Nephron (organoid): Measurements from ENCODE around the gene C3orf52.

Experiments used
- H3K27ac Mint-ChIP-seq, 3 experiments: 2 replicates each; pipeline ENCODE4 v1.8.0; 2020; ENCODE audit warnings: mixed read lengths in 3 of 3, mild to moderate bottlenecking in 2 of 3, moderate library complexity in 1 of 3
- H3K27me3 Mint-ChIP-seq: 2 replicates; pipeline ENCODE4 v1.8.0; 2021; ENCODE audit warnings: low read depth, mild to moderate bottlenecking, moderate library complexity, mixed read lengths
- H3K36me3 Mint-ChIP-seq: 2 replicates; pipeline ENCODE4 v1.8.0; 2020; ENCODE audit warnings: low read depth, mixed read lengths
- H3K4me1 Mint-ChIP-seq: 2 replicates; pipeline ENCODE4 v1.8.0; 2020; ENCODE audit warnings: mixed read lengths
- H3K4me3 Mint-ChIP-seq, 3 experiments: 2 replicates each; pipeline ENCODE4 v1.8.0; 2020; ENCODE audit warnings: mild to moderate bottlenecking in 3 of 3, mixed read lengths in 3 of 3, moderate library complexity in 2 of 3
- H3K9me3 Mint-ChIP-seq: 2 replicates; pipeline ENCODE4 v1.8.0; 2020; ENCODE audit warnings: mixed read lengths
- TF ChIP-seq, protein P1 (sequence below), 3 experiments: fragments of 200-600 bp; sonication (generic); IDR thresholded peaks; one replicate each; pipeline ENCODE4 v1.5.0; 2021; ENCODE audit warnings: antibody characterized with exemption in 3 of 3; ENCODE audit not compliant: unreplicated experiment in 3 of 3

The C3orf52 gene

DNA sequence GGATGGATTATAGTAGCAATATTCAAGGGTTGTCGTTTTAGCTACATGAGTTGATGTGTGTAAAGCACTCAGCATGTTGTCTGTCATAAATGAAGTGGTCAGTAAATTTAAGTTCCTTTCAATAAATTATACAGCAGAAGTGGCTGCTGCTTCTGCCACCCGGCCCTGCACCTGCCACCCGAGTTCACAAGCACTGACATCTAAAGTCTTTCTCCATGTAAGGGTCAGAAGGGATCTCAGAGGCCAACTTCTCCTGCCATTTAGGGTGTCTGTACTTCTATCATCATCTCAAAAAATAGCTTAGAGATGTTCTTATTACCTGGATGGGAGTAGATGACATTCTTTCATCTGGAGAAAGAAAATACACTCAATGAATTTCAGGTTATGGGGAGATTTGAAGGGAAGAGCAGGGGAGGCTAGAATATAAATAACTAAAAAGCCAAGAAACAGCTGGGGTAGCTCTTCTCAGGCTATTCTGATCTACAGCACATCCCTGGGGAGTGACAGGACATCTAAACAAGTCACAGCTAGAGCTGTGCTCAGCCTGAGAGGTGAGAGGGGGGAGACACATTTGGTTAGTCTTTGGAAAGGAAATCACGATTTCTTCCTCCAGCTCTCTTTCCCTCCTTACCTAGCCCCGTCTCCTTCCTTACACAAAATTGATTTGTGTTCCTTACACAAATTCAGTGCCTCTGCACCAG is 38.9 kb downstream of the C3orf52 start:
- Mint-ChIP-seq H3K4me1 (peaks cover 55% of the 10 kb centered on the region), H3K27me3 (no peaks in the 10 kb centered on the region), H3K4me3 (peak overlapping the region in 1 of 3 experiments; percentile 9), H3K9me3 (no peaks in the 10 kb centered on the region), H3K36me3 (no peaks in the 10 kb centered on the region), H3K27ac (peak overlapping the region; percentile 75 to 89 (median 76))
- TF ChIP-seq, protein P1, sequence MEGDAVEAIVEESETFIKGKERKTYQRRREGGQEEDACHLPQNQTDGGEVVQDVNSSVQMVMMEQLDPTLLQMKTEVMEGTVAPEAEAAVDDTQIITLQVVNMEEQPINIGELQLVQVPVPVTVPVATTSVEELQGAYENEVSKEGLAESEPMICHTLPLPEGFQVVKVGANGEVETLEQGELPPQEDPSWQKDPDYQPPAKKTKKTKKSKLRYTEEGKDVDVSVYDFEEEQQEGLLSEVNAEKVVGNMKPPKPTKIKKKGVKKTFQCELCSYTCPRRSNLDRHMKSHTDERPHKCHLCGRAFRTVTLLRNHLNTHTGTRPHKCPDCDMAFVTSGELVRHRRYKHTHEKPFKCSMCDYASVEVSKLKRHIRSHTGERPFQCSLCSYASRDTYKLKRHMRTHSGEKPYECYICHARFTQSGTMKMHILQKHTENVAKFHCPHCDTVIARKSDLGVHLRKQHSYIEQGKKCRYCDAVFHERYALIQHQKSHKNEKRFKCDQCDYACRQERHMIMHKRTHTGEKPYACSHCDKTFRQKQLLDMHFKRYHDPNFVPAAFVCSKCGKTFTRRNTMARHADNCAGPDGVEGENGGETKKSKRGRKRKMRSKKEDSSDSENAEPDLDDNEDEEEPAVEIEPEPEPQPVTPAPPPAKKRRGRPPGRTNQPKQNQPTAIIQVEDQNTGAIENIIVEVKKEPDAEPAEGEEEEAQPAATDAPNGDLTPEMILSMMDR (IDR thresholded peaks at IDR 0.05; ENCODE audit: unreplicated experiment in 3 of 3) = no peak

DNA sequence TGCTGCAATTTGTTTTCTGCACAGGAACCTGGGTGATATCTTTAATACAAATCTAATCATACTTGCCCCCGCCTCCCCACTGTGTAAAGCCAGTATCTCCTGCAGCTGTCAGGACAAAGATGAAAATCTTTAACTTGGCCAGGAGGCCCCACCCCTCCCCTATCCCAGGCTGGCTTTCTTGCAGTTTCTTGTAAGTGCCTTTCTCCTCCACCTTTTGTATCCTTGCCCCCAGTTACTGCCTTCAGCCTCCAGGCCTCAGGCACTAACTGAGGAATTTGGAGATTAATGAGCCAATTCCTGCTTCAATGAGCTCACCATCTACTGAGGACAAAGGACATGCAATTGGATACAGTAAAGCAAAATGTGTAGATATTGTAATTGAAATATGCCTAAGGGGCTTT is 40.3 kb downstream of the C3orf52 start:
- no peaks in the 10 kb centered on the region for H3K9me3 Mint-ChIP-seq
- TF ChIP-seq, protein P1 (IDR thresholded peaks at IDR 0.05; ENCODE audit: unreplicated experiment in 3 of 3) = no peak
- H3K4me3 Mint-ChIP-seq = peak overlapping the region in 1 of 3 experiments; percentile 21
- no peaks in the 10 kb centered on the region for H3K36me3 Mint-ChIP-seq
- H3K27me3 Mint-ChIP-seq = no peaks in the 10 kb centered on the region
- peaks cover 51% of the 10 kb centered on the region for H3K4me1 Mint-ChIP-seq
- peak overlapping the region; percentile 75 to 89 (median 76) for H3K27ac Mint-ChIP-seq

DNA sequence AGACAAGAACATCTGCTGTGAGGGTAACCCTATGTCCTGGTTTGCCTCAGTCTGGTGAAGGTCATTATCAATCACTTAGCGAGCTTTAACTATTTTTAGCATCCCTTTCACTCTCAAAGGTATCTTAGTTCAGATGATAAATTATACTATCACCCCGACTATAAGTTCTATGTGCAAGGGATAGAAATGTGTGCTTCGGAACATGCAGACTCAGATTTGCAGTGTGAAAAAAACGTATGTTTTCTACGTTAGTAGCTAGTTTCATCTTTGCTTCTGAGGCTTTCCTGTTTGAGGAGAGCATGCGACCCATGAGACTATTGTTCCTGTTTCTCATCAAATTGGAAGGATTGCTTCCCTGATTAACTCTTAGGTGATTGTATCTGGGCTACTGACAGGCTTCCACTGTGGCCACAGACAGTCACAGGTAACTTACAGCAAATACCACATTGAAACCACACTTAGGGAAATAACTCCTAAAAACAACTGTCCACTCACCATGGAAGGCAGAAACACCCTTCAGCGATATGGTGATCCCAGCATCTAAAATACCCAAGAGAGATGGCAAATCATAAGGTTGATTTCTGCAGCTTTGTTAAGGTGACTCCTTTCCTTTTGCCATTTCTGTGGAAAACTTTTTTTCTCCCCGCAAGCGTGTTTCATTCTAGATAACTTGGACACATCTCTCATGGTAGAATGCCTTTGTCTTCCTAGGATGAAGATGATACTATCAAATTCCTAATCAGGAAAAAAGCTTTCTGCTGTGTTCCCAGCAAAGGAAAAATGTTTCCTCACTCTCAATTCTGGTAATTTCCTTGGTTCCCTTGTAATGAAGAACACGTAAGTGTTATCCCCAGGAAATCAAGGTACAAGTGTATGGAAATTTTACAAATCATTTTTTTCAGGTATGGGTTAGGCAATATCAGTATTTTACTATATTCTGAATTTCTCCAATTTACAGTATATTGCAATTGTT is 41.6 kb downstream of the C3orf52 start:
- TF ChIP-seq, protein P1 (IDR thresholded peaks at IDR 0.05; ENCODE audit: unreplicated experiment in 3 of 3) = no peak

DNA sequence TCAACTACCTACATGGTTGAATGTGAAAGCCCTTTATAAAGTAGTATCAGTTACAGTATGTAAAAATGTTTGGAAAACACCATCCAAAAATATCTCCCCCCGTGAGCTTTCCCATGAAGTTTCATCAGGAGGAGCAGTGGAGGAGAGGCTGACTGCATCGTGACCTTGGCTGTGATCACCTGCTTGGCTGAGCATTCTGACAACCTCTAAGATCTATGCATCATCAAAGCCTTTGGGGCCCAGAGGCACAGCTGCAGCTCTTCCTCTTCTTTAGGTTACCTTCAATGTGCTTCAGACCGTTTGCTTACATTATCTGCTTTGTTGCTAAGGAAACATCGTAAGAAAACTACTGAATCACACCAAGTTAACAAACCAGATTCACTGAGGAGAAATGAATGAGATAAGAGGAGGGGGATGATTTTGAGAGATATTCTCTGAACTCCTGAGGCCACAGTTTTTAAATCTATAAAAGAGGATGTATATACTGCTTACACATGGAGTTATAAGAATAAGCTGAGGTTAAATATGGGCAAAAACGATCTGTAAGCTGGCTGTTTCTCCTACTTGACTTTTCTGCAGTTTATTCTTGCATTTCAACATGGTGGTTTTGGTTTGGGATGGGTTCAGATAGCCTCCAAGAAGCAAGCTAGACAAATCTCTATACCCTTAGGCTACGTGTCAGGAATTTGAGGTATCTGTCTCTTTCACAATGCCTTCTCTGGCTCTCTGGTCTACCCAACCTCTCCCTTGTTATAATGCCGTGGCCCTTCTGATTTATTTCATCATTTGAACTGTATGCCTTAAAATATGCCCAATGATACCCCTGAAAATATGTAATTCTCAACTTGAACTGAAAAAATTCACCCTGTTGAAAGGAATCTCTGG is 42.9 kb downstream of the C3orf52 start:
- Mint-ChIP-seq H3K9me3 (no peaks in the 10 kb centered on the region), H3K4me1 (peaks cover 51% of the 10 kb centered on the region), H3K27ac (peak overlapping the region in 2 of 3 experiments; percentile 16), H3K36me3 (no peaks in the 10 kb centered on the region), H3K27me3 (no peaks in the 10 kb centered on the region), H3K4me3 (no peak overlapping the region)
- TF ChIP-seq, protein P1 (IDR thresholded peaks at IDR 0.05; ENCODE audit: unreplicated experiment in 3 of 3) = no peak

More for the DNA sequence above, 41.6 kb downstream of the C3orf52 start:
- Mint-ChIP-seq H3K36me3 (no peaks in the 10 kb centered on the region), H3K4me1 (peaks cover 51% of the 10 kb centered on the region), H3K4me3 (no peak overlapping the region), H3K27ac (peak overlapping the region; percentile 16 to 89 (median 51)), H3K9me3 (no peaks in the 10 kb centered on the region), H3K27me3 (no peaks in the 10 kb centered on the region)

DNA sequence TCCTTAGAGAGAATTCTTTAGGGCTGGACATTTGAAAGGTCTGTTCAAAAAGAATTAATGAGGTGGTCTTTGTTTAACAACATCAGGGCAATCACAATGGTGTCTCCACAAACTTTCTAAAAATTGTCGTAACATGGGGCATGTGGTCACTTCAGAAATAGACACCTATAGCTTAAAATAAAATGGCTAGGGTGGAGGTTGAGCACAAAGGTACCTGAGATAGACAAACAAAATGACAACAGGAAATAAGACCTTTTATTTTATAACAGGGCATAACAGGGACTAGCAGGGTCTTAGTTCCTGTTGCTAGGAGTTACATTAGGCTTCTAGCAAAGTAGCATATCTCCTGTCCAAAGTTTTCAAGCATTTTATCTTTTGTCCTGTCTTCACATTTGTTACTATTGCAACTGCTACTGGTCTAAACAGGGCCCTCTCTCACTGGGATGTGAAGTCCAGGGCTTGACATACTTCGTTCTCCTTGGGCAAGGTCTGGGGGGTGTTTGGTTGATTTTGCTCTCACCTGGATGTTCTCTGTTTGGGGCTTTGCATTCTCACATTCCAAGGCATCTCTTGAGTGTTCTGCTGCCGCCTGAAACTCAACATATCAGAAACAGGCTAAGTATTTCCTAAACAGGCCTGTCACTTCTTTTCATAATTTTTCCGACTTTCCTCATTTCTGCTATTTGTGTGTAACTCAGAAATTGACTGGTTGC is 43.9 kb downstream of the C3orf52 start:
- Mint-ChIP-seq H3K27ac (no peak overlapping the region), H3K36me3 (no peaks in the 10 kb centered on the region), H3K4me1 (peaks cover 51% of the 10 kb centered on the region), H3K27me3 (no peaks in the 10 kb centered on the region), H3K4me3 (no peak overlapping the region), H3K9me3 (no peaks in the 10 kb centered on the region)
- TF ChIP-seq, protein P1 (IDR thresholded peaks at IDR 0.05; ENCODE audit: unreplicated experiment in 3 of 3) = no peak
